ENCODE measurements around the gene CSF1R. TPM values are rescaled to one million over a fixed set of nuclear protein-coding genes. Genes with fewer than 3 reads are reported as not detected.

Gene CSF1R
- polyA plus RNA-seq, 1 of the 3 experiments (the other 2 are of a cell fraction): 0.25 TPM

DNA sequence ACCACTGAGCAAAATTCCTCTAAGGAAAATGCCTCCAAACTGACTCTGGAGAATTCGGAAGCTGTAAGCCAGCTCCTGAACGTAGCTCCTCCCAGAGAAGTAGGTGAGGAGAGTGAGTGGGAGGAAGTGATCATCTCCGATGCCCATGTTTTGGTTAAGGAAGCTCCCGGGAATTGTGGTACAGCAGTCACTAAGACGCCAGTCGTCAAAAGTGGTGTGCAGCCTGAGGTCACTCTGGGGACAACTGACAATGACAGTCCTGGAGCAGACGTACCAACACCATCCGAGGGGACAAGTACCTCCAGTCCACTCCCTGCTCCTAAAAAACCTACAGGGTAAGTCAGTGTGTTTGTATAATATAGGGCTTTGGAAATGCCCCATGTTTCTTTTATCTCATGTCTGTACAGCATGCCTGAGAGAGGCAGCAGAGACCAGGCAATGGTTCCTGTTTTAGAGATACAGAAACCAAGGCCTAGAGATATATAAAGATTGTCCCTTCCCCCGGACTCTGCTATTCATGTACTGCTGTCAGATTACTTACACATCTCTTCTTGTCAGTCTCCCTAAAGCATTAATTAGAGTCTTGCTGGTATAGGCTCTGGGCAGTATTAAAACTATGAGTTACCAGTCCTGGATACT, 61.9 kb downstream of the CSF1R start:
- WGBS (ENCODE audit: low lambda C conversion rate): 91% methylated on average over 9 of the region's 9 CpGs
- H4K20me1 ChIP-seq (ENCODE audit: insufficient read depth): no peaks in the 10 kb centered on the region
- ChIA-PET POLR2A (no interaction called here), CTCF (interaction anchor here (1.0 to 1.1 kb wide), 2 partner anchors 34 to 285 kb away, joined by 3 read pairs; no protein-coding TSS in a partner anchor)
- H3F3A ChIP-seq (replicated peaks; ENCODE audit: insufficient read depth): peaks cover 36% of the 10 kb centered on the region
- H3K4me1 ChIP-seq (ENCODE audit: control insufficient read depth in 1 of 2, insufficient read depth in 2 of 2, low read depth in 1 of 2, low read length in 1 of 2): peaks cover 0 to 39% of the 10 kb centered on the region in 2 experiments; a peak in 3 of 4 replicates
- H3K27me3 ChIP-seq (ENCODE audit: insufficient read depth): no peaks in the 10 kb centered on the region
- DNase-seq: no peak
- peak overlapping the region in 1 of 2 experiments; percentile 94; a peak in 1 of 4 replicates for H3K27ac ChIP-seq (ENCODE audit: low read depth in 2 of 2, low read length in 1 of 2)
- H3K9ac ChIP-seq: no peak overlapping the region
- H3K4me2 ChIP-seq: no peak overlapping the region
- no peaks in the 10 kb centered on the region for H3K9me2 ChIP-seq
- no peak overlapping the region for H2AFZ ChIP-seq (ENCODE audit: low read depth)
- H3K4me3 ChIP-seq (ENCODE audit: low read depth in 2 of 2, low read length in 1 of 2): no peak overlapping the region
- no peaks in the 10 kb centered on the region for H3K9me3 ChIP-seq
- TF ChIP-seq, protein P1, sequence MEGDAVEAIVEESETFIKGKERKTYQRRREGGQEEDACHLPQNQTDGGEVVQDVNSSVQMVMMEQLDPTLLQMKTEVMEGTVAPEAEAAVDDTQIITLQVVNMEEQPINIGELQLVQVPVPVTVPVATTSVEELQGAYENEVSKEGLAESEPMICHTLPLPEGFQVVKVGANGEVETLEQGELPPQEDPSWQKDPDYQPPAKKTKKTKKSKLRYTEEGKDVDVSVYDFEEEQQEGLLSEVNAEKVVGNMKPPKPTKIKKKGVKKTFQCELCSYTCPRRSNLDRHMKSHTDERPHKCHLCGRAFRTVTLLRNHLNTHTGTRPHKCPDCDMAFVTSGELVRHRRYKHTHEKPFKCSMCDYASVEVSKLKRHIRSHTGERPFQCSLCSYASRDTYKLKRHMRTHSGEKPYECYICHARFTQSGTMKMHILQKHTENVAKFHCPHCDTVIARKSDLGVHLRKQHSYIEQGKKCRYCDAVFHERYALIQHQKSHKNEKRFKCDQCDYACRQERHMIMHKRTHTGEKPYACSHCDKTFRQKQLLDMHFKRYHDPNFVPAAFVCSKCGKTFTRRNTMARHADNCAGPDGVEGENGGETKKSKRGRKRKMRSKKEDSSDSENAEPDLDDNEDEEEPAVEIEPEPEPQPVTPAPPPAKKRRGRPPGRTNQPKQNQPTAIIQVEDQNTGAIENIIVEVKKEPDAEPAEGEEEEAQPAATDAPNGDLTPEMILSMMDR (IDR thresholded peaks at IDR 0.05): peak; percentile 39
- peak; percentile 38 for TF ChIP-seq RAD21 (IDR thresholded peaks at IDR 0.05; ENCODE audit: low read length)
- no peak for TF ChIP-seq MXI1 (IDR thresholded peaks at IDR 0.05; ENCODE audit: low read depth, low read length)
- no peak for TF ChIP-seq FOXJ3 (CRISPR knock-in tag; IDR thresholded peaks at IDR 0.05)
- H3K79me2 ChIP-seq (ENCODE audit: insufficient read depth): peaks cover 14% of the 10 kb centered on the region; the same call in 1 of the 2 replicates
- H3K36me3 ChIP-seq (replicated peaks in 1 of 2; ENCODE audit: control insufficient read depth in 1 of 2, insufficient read depth in 2 of 2, low read length in 1 of 2): peaks cover 58 to 62% of the 10 kb centered on the region in 2 experiments

DNA sequence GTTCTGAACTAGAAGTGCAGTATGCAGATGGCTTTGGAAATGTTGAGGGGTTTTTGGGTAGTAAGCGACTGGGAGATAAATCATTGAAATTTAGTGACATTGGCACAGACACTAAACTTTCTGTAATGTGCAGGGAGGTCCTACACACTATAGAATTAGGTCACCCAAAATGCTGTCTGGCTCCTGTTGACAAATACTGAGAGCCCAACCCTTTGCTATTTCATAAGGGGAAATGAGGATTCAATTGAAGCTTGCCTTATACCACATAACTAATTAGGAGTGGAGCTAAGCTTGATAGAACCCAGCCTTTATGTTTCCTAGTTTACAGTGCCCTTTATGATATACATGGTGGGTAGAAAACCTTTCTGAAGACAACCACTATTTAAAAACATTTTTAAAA, 63.2 kb downstream of the CSF1R start:
- Histone ChIP-seq H3K4me3 (ENCODE audit: low read depth in 2 of 2, low read length in 1 of 2) (no peak overlapping the region), H3K27ac (ENCODE audit: low read depth in 2 of 2, low read length in 1 of 2) (peak overlapping the region in 1 of 2 experiments; percentile 94; a peak in 3 of 4 replicates), H4K20me1 (ENCODE audit: insufficient read depth) (no peaks in the 10 kb centered on the region), H3K9me3 (no peaks in the 10 kb centered on the region), H3K79me2 (ENCODE audit: insufficient read depth) (peaks cover 21% of the 10 kb centered on the region; the same call in 1 of the 2 replicates), H3K9me2 (no peaks in the 10 kb centered on the region), H3K4me2 (peak overlapping the region; percentile 64; the same call in 1 of the 2 replicates), H3F3A (replicated peaks; ENCODE audit: insufficient read depth) (peaks cover 43% of the 10 kb centered on the region), H3K9ac (no peak overlapping the region; the same call in 1 of the 2 replicates), H2AFZ (ENCODE audit: low read depth) (no peak overlapping the region), H3K27me3 (ENCODE audit: insufficient read depth) (no peaks in the 10 kb centered on the region), H3K4me1 (ENCODE audit: control insufficient read depth in 1 of 2, insufficient read depth in 2 of 2, low read depth in 1 of 2, low read length in 1 of 2) (peaks cover 0 to 47% of the 10 kb centered on the region in 2 experiments; a peak in 3 of 4 replicates), H3K36me3 (replicated peaks in 1 of 2; ENCODE audit: control insufficient read depth in 1 of 2, insufficient read depth in 2 of 2, low read length in 1 of 2) (peaks cover 63 to 66% of the 10 kb centered on the region in 2 experiments)
- ChIA-PET CTCF (interaction anchor here (1.1 kb wide), 2 partner anchors 185 to 189 kb away, joined by 3 to 4 read pairs; no protein-coding TSS in a partner anchor), POLR2A (no interaction called here)
- TF ChIP-seq EZH2phosphoT487 (IDR thresholded peaks at IDR 0.05; ENCODE audit: borderline replicate concordance, low read depth) (no peak), POLR2AphosphoS5 (IDR thresholded peaks at IDR 0.05; ENCODE audit: low read depth, low read length) (no peak), SIN3A (IDR thresholded peaks at IDR 0.05; ENCODE audit: borderline replicate concordance, low read depth, low read length) (no peak), ELF1 (IDR thresholded peaks at IDR 0.05) (no peak)
- TF ChIP-seq, protein P2, sequence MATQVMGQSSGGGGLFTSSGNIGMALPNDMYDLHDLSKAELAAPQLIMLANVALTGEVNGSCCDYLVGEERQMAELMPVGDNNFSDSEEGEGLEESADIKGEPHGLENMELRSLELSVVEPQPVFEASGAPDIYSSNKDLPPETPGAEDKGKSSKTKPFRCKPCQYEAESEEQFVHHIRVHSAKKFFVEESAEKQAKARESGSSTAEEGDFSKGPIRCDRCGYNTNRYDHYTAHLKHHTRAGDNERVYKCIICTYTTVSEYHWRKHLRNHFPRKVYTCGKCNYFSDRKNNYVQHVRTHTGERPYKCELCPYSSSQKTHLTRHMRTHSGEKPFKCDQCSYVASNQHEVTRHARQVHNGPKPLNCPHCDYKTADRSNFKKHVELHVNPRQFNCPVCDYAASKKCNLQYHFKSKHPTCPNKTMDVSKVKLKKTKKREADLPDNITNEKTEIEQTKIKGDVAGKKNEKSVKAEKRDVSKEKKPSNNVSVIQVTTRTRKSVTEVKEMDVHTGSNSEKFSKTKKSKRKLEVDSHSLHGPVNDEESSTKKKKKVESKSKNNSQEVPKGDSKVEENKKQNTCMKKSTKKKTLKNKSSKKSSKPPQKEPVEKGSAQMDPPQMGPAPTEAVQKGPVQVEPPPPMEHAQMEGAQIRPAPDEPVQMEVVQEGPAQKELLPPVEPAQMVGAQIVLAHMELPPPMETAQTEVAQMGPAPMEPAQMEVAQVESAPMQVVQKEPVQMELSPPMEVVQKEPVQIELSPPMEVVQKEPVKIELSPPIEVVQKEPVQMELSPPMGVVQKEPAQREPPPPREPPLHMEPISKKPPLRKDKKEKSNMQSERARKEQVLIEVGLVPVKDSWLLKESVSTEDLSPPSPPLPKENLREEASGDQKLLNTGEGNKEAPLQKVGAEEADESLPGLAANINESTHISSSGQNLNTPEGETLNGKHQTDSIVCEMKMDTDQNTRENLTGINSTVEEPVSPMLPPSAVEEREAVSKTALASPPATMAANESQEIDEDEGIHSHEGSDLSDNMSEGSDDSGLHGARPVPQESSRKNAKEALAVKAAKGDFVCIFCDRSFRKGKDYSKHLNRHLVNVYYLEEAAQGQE (IDR thresholded peaks at IDR 0.05; ENCODE audit: low read depth, low read length): no peak
- WGBS (ENCODE audit: low lambda C conversion rate): 100% methylated on average over 1 of the region's 1 CpG
- no peak for DNase-seq
